Activated CD8-positive, alpha-beta memory T cell treated with anti-CD3 and anti-CD28 coated beads for 36 hours (primary cell): Measurements from ENCODE around the gene RETREG2. TPM values are rescaled to one million over a fixed set of nuclear protein-coding genes. Genes with fewer than 3 reads are reported as not detected.
"Not testable (repeated sequence)": the region's sequence is repeated elsewhere in the genome, so short reads cannot be mapped to it uniquely, and the experiment has no call there.

Experiments
- CTCF ChIA-PET: fragments of 350-600 bp; sonication (Branson Sonifier 250); formaldehyde crosslinking; loops from one replicate; lab custom pipeline; 2021; ENCODE audit warnings: antibody characterized with exemption; lab: Charles Lee
- POLR2A ChIA-PET: fragments of 350-600 bp; sonication (Branson Sonifier 250); formaldehyde crosslinking; loops from one replicate; lab custom pipeline; 2021; ENCODE audit warnings: antibody characterized with exemption; lab: Charles Lee
- total RNA-seq, 2 experiments: library from RNA; stranded (reverse); gene quantifications; one replicate each; pipeline ENCODE4 v1.2.3, GENCODE V29; 2021

Gene RETREG2
- total RNA-seq, 2 experiments from 2014 or later = 68.3 to 69.1 TPM

- ChIA-PET POLR2A (no interaction called here), CTCF (interaction anchor here (2.3 kb wide), 1 partner anchor 116 kb away, joined by 7 read pairs; no protein-coding TSS in a partner anchor)
Measured at GRCh38 chr2:219178377-219179175, 501 bp downstream of the RETREG2 start.

DNA sequence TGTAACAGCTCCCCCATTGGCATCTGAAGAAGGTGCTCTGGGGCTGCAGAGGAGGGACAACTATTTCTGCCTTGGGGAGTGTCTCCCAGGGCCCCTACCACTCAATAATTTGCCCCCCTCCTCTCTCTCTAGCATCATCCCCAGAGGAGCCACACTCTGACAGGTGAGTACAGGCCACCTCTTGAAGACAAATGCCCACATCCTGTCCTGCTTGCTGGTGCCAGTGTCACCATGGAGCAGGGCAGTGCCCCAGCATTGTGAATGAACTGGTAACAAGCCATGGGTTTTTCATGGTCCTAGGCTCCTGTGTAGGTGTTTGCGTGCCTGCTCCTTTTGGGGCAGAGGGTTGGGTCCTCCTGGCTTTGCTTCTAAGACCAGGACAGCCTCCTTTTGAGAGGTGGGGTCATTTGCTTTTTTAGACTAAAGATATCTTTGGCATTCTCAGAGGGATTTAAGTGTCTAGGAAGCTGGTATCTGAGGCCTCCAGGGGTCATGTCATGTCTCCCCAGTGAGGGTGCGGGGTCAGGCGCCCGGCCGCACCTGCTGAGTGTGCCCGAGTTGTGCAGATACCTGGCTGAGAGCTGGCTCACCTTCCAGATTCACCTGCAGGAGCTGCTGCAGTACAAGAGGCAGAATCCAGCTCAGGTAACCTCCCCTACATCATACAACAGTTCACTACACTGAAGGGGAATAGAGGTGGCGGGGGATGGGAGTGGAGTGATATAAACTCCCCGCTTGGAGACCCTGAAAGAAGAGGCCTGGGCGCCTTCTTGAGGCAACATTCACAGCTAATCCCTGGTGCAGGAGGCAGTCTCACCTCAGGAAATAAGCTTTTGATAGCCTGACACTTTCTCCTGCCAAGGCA lies 1.8 kb downstream of the RETREG2 start:
- ChIA-PET POLR2A (interaction anchor here (2.3 to 3.2 kb wide), 2 partner anchors 21 to 27 kb away, joined by 9 to 15 read pairs; partner anchors contain the start of gene ZFAND2B), CTCF (interaction anchor here (0.6 to 2.3 kb wide), 5 partner anchors 9 to 150 kb away, joined by 3 to 7 read pairs (median 3); partner anchors contain the start of gene SLC23A3)

DNA sequence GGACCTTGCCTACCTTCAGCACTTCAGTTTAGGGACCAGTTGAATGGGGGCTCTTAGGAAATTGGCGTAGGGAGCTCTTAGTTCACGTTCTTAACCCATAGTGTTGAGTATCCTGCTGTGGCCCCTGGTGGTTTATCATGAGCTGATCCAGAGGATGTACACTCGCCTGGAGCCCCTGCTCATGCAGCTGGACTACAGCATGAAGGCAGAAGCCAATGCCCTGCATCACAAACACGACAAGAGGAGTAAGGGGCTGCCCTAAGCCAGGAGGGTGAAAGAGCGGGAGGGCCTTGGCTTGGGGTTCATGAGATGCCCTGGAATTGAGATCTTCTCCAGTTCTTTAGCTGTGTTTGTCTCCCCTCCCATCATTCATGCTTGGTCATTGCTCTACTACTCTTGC lies 2.9 kb downstream of the RETREG2 start:
- POLR2A ChIA-PET = interaction anchor here (2.3 to 3.2 kb wide), 2 partner anchors 19 to 26 kb away, joined by 9 to 15 read pairs; partner anchors contain the start of gene ZFAND2B
- CTCF ChIA-PET = interaction anchor here (0.5 to 2.8 kb wide), 7 partner anchors 10 to 151 kb away, joined by 3 to 7 read pairs (median 4); partner anchors contain the start of gene SLC23A3

DNA sequence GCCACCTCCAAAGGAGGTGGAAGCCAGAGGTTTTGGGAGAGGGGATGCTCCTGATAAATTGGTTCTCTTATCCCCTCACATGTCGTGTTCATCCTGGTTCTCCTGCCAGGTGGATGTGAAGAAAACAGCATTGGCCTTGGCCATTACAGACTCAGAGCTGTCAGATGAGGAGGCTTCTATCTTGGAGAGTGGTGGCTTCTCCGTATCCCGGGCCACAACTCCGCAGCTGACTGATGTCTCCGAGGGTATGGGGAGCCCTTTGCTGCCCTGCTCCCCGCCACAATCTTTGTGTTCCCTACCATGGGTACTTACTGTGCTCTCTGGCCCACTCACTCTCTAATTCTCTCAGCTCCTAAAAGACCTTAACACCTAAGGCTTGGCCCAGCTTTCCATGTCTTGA lies 3.5 kb downstream of the RETREG2 start:
- CTCF ChIA-PET = interaction anchor here (0.5 to 2.8 kb wide), 7 partner anchors 14 to 116 kb away, joined by 3 to 7 read pairs (median 5); no protein-coding TSS in a partner anchor
- POLR2A ChIA-PET = interaction anchor here (1.1 to 3.2 kb wide), 3 partner anchors 19 to 28 kb away, joined by 4 to 15 read pairs (median 9); partner anchors contain the start of gene ZFAND2B

DNA sequence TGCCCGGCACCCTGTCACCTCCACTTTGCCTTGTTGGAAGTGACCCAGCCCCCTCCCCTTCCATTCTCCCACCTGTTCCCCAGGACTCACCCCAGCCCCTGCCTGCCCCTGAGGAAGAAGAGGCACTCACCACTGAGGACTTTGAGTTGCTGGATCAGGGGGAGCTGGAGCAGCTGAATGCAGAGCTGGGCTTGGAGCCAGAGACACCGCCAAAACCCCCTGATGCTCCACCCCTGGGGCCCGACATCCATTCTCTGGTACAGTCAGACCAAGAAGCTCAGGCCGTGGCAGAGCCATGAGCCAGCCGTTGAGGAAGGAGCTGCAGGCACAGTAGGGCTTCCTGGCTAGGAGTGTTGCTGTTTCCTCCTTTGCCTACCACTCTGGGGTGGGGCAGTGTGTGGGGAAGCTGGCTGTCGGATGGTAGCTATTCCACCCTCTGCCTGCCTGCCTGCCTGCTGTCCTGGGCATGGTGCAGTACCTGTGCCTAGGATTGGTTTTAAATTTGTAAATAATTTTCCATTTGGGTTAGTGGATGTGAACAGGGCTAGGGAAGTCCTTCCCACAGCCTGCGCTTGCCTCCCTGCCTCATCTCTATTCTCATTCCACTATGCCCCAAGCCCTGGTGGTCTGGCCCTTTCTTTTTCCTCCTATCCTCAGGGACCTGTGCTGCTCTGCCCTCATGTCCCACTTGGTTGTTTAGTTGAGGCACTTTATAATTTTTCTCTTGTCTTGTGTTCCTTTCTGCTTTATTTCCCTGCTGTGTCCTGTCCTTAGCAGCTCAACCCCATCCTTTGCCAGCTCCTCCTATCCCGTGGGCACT lies 4.5 kb downstream of the RETREG2 start:
- ChIA-PET CTCF (interaction anchor here (0.6 to 2.8 kb wide), 8 partner anchors 14 to 165 kb away, joined by 3 to 7 read pairs (median 4); no protein-coding TSS in a partner anchor), POLR2A (interaction anchor here (0.6 to 3.2 kb wide), 5 partner anchors 9 to 511 kb away, joined by 4 to 15 read pairs (median 5); partner anchors contain the start of gene ZFAND2B)

GRCh38 chr2:219183151-219183772 lies 5.2 kb downstream of the RETREG2 start:
- CTCF ChIA-PET = interaction anchor here (0.5 to 2.8 kb wide), 6 partner anchors 17 to 112 kb away, joined by 3 to 7 read pairs (median 6); no protein-coding TSS in a partner anchor
- POLR2A ChIA-PET = interaction anchor here (0.6 to 1.2 kb wide), 3 partner anchors 9 to 512 kb away, joined by 4 to 5 read pairs (median 5); partner anchors contain the start of gene ZFAND2B

DNA sequence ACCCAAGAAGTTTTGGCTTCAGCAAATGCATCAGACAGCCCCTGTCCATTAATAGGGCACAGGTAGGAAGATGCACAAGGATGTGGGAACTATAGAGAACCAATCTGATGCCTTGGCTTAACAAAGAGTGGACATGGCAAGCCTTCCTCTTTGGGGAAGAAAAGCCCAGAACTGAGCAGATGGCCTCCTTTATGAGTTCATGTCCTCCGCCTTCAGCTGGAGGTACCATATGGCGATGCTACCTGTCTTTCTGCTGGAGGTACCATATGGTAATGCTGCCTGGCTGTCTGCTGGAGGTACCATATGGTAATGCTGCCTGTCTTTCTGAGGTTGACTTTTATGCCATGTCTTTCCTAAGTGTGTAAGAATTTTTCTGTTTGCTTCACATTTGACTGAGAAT lies 6.0 kb downstream of the RETREG2 start:
- POLR2A ChIA-PET = interaction anchor here (1.2 kb wide), 1 partner anchor 16 kb away, joined by 10 read pairs; no protein-coding TSS in a partner anchor
- CTCF ChIA-PET = interaction anchor here (1.7 kb wide), 1 partner anchor 24 kb away, joined by 4 read pairs; no protein-coding TSS in a partner anchor

DNA sequence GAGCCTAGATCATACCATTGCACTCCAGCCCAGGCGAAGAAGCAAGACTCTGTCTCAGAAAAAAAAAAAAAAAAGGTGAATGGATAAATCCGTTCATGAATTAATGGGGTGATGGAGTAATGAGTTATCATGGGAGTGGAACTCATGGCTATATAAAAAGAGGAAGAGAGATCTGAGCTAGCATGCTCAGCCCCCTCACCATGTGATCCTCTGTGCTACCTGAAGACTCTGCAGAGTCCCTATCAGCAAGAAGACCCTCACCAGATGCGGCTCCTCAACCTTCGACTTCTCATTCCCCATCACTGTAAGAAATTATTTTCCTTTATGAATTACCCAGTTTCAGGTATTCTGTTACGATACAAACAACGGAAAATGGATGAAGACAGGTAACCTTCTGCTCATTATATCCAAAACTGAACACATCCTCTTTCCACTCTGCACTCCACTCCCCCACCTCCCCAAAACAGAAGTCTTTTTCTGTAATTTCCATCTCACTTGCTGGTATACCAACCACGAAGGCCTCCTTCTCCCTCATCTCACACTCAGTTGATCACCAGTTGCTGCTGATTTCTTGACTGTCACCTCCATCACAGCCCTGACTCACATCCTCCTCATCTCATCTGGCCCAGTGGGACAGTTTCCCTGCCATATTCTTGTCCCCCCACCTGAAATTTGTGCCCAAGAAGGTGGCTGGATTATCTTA lies 8.8 kb downstream of the RETREG2 start:
- ChIA-PET CTCF (interaction anchor here (0.6 kb wide), 2 partner anchors 21 to 643 kb away, joined by 3 to 4 read pairs; no protein-coding TSS in a partner anchor), POLR2A (interaction anchor here (0.7 kb wide), 1 partner anchor 57 kb away, joined by 4 read pairs; no protein-coding TSS in a partner anchor)

- POLR2A ChIA-PET = interaction anchor here (0.7 kb wide), 2 partner anchors 43 to 57 kb away, joined by 6 to 7 read pairs; partner anchors contain the start of gene TUBA4A
- CTCF ChIA-PET = interaction anchor here (0.7 kb wide), 1 partner anchor 924 kb away, joined by 8 read pairs; no protein-coding TSS in a partner anchor
Measured at GRCh38 chr2:219197388-219197787, 19.3 kb downstream of the RETREG2 start.

- POLR2A ChIA-PET = interaction anchor here (2.1 to 2.6 kb wide), 2 partner anchors 20 to 23 kb away, joined by 10 to 11 read pairs; partner anchors contain the start of genes ABCB6 and CNPPD1
- CTCF ChIA-PET = interaction anchor here (1.8 kb wide), 1 partner anchor 16 kb away, joined by 7 read pairs; no protein-coding TSS in a partner anchor
Measured at GRCh38 chr2:219198974-219199373, 20.9 kb downstream of the RETREG2 start.

DNA sequence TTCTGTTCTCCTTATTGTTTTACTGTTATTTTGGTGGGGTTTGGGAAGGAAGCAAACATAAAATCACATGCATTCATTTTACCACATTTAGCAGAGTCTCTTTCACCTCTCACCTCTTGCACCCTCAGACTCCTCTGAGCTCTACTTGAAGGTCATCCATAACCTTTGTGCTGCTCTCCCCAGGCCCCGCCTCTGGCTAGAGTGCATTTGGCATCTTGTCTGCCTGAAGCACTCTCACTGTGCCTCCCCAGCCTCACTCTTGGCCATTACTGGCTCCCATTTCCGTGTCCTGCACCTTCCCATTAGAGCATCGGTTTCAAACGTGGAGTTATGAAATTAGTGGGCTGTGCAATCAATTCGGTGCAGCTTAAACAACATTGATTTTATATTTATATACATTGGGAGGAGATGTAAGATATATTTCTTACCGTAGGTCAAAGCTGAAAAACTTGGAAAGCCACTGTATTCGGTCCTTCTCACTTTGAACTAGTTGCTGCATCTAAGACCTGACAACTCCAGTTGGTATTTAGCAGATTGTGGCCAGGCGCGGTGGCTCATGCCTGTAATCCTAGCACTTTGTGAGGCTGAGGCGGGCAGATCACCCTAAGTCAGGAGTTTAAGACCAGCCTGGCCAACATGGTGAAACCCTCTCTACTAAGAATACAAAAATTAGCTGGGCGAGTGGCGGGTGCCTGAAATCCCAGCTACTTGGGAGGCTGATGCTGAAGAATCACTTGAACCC lies 21.6 kb downstream of the RETREG2 start:
- ChIA-PET CTCF (interaction anchor here (1.8 kb wide), 1 partner anchor 17 kb away, joined by 7 read pairs; no protein-coding TSS in a partner anchor), POLR2A (interaction anchor here (0.7 to 2.6 kb wide), 9 partner anchors 9 to 540 kb away, joined by 3 to 15 read pairs (median 6); partner anchors contain the start of genes ABCB6, ANKZF1, ATG9A and BCS1L)

DNA sequence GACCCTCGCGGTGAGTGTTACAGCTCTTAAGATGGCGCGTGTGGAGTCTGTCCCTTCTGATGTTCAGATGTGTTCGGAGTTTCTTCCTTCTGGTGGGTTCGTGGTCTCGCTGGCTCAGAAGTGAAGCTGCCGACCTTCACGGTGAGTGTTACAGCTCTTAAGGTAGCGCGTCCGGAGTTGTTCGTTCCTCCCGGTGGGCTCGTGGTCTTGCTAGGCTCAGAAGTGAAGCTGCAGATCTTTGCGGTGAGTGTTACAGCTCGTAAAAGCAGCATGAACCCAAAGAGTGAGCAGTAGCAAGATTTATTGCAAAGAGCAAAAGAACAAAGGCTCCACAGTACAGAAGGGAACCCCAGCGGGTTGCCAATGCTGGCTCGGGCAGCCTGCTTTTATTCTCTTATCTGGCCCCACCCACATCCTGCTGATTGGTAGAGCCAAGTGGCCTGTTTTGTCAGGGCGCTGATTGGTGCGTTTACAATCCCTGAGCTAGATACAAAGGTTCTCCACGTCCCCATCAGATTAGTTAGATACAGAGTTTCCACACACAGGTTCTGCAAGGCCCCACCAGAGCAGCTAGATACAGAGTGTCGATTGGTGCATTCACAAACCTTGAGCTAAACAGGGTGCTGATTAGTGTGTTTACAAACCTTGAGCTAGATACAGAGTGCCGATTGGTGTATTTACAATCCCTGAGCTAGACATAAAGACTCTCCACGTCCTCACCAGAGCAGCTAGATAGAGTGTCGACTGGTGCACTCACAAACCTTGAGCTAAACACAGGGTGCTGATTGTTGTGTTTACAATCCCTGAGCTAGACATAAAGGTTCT lies 22.6 kb downstream of the RETREG2 start:
- ChIA-PET CTCF (interaction anchor here (0.8 to 1.8 kb wide), 2 partner anchors 11 to 18 kb away, joined by 3 to 7 read pairs; no protein-coding TSS in a partner anchor), POLR2A (interaction anchor here (0.6 to 2.6 kb wide), 12 partner anchors 8 to 541 kb away, joined by 3 to 15 read pairs (median 6); partner anchors contain the start of genes ABCB6, ANKZF1, ATG9A and BCS1L)

GRCh38 chr2:219201331-219201730 lies 23.3 kb downstream of the RETREG2 start:
- POLR2A ChIA-PET = interaction anchor here (1.2 to 2.6 kb wide), 4 partner anchors 18 to 187 kb away, joined by 3 to 15 read pairs (median 7); partner anchors contain the start of genes ABCB6, DNPEP, GLB1L and STK16
- CTCF ChIA-PET = not testable (repeated sequence)
